ENCODE data around the gene PAPLN. TPM values are rescaled to one million over a fixed set of nuclear protein-coding genes. Genes with fewer than 3 reads are reported as not detected.

The PAPLN gene
- total RNA-seq, 4 donors from 2014 or later = 3.0 to 15.7 (median 11.0) TPM

DNA sequence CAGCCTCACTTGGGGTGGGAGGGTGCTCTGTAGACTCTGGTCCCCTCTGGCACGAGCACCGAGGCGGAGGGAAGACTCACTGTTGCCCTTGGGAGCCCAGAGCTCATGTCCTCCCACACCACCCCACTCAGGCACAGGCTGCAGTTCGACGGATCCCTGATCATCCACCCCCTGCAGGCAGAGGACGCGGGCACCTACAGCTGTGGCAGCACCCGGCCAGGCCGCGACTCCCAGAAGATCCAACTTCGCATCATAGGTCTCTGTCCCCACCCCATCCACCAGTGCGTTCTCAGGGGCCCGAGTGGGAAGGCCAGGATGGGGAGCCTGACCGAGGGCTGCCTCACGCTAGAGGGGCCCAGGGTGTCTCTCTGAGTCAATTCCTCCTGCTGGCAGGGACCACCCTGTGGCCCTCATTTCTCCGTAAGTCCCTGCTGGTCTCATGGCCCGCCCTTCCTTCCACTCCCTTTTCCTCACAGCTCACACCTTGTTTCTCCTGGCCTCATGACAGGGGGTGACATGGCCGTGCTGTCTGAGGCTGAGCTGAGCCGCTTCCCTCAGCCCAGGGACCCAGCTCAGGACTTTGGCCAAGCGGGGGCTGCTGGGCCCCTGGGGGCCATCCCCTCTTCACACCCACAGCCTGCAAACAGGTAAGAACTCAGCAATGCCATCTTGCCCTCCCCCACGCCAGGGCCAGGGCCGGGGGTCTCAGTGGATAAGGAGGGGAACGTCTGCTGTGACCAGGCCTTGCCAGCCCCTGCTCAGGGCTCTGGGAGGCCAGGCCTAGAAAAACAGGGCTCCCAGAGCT lies 27.0 kb downstream of the PAPLN start:
- no peaks in the 10 kb centered on the region for H3K36me3 ChIP-seq
- H3K4me1 ChIP-seq = peaks cover 0 to under 1% (median under 1%) of the 10 kb centered on the region in 4 donors
- TF ChIP-seq, protein P1, sequence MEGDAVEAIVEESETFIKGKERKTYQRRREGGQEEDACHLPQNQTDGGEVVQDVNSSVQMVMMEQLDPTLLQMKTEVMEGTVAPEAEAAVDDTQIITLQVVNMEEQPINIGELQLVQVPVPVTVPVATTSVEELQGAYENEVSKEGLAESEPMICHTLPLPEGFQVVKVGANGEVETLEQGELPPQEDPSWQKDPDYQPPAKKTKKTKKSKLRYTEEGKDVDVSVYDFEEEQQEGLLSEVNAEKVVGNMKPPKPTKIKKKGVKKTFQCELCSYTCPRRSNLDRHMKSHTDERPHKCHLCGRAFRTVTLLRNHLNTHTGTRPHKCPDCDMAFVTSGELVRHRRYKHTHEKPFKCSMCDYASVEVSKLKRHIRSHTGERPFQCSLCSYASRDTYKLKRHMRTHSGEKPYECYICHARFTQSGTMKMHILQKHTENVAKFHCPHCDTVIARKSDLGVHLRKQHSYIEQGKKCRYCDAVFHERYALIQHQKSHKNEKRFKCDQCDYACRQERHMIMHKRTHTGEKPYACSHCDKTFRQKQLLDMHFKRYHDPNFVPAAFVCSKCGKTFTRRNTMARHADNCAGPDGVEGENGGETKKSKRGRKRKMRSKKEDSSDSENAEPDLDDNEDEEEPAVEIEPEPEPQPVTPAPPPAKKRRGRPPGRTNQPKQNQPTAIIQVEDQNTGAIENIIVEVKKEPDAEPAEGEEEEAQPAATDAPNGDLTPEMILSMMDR (IDR thresholded peaks at IDR 0.05) = no peak
- TF ChIP-seq POLR2A (IDR thresholded peaks at IDR 0.05) (no peak), EP300 (IDR thresholded peaks at IDR 0.05; ENCODE audit: low read depth) (no peak), POLR2AphosphoS5 (IDR thresholded peaks at IDR 0.05) (no peak)
- in situ Hi-C loops (cut with MboI; ENCODE audit: low pct_ligation_motif_present in 1 of 4, low pct_unique_long_range_greater_than_20kb in 1 of 4, low sequenced_read_pairs in 3 of 4) = no loop called here
- intact Hi-C loops (cut with DNase I; ENCODE audit: low total_unique reads) = no loop called here
- H3K27ac ChIP-seq = no peak overlapping the region
- H3K27me3 ChIP-seq = no peaks in the 10 kb centered on the region
- H3K4me3 ChIP-seq = no peak overlapping the region
- 40 to 84% methylated on average over 1 to 22 of the region's 23 CpGs for WGBS, 2 donors (ENCODE audit: low coverage in 1 of 2)
- H3K9me3 ChIP-seq = no peaks in the 10 kb centered on the region
- no peak for DNase-seq

DNA sequence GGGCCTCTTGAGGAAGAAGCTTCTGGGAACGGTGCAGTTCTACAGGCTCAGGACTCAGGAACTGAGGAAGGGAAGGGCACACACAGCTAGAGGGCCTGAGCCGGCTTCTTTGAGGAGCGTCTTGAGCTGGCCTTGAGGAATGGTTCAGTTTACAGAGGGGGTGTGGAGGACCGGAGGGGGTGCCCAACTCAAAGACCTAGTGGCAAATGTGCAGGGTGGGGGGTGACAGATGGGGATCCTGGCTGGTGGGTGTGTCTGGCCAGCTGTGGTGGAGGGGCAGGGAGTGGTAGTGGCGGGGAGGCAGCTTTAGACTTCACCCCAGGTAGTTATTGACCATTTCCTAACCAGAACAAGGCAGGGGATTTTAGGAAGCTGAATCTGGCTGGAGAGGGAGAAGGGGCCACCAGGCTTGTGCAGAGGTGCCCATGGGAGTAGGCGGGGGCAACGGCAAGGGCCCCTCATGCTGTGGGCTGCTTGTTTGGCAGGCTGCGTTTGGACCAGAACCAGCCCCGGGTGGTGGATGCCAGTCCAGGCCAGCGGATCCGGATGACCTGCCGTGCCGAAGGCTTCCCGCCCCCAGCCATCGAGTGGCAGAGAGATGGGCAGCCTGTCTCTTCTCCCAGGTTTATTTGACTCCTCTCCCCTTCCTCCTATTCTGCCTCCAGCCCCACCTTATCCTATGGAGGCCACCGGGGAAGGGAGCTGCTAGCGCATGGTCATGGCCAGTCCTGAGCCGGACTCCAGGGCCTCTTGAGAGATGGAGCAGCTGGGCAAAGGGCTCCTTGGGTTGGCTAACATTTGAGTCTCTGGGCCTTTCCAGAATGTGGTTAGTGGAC lies 27.8 kb downstream of the PAPLN start:
- no peaks in the 10 kb centered on the region for H3K9me3 ChIP-seq
- TF ChIP-seq, protein P1 (IDR thresholded peaks at IDR 0.05) = no peak
- TF ChIP-seq EP300 (IDR thresholded peaks at IDR 0.05; ENCODE audit: low read depth) = no peak
- TF ChIP-seq POLR2AphosphoS5 (IDR thresholded peaks at IDR 0.05) = no peak
- TF ChIP-seq POLR2A (IDR thresholded peaks at IDR 0.05) = no peak
- WGBS, 2 donors (ENCODE audit: low coverage in 1 of 2) = 83% methylated on average over 16 of the region's 18 CpGs; no CpG with 5 or more reads in 1 of the 2 donors
- H3K4me1 ChIP-seq = peaks cover 0 to 8% (median 4%) of the 10 kb centered on the region in 4 donors
- intact Hi-C loops (cut with DNase I; ENCODE audit: low total_unique reads) (no loop called here), in situ Hi-C loops (cut with MboI; ENCODE audit: low pct_ligation_motif_present in 1 of 4, low pct_unique_long_range_greater_than_20kb in 1 of 4, low sequenced_read_pairs in 3 of 4) (no loop called here)
- no peaks in the 10 kb centered on the region for H3K27me3 ChIP-seq
- no peak overlapping the region for H3K27ac ChIP-seq
- no peak for DNase-seq
- H3K4me3 ChIP-seq = no peak overlapping the region
- H3K36me3 ChIP-seq = no peaks in the 10 kb centered on the region

DNA sequence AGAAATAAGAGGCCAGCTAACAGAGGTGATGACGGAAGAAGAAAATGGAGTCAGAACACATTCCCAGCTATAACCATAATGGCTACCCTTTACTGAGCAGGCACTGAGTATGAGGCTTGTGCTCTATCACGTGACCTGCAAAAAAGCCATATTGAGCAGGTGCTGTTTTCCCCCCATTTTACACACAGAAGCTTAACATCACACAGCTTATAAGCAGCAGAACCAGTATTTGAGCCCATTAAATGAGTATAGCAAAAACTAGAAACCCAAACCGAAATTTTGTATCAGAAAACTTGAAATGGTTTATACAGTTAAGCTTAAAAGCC lies 28.4 kb downstream of the PAPLN start:
- no peak overlapping the region for H3K4me3 ChIP-seq

DNA sequence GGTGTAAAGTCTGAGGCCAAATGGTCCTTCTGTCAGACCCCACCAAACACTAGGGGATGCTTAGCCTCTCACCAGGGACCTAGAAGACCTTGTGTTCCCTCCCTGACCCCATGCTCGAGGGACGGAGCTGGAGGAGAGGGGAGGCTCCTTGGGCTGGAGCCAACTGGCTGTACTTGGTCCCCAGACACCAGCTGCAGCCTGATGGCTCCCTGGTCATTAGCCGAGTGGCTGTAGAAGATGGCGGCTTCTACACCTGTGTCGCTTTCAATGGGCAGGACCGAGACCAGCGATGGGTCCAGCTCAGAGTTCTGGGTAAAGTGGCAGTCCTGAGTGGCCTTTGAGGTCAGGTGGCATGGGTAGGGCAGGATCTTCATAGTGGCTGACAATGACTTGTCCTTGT lies 29.0 kb downstream of the PAPLN start:
- DNase-seq = no peak
- intact Hi-C loops (cut with DNase I; ENCODE audit: low total_unique reads) = no loop called here
- 79% methylated on average over 6 of the region's 7 CpGs; no CpG with 5 or more reads in 1 of the 2 donors for WGBS, 2 donors (ENCODE audit: low coverage in 1 of 2)
- in situ Hi-C loops (cut with MboI; ENCODE audit: low pct_ligation_motif_present in 1 of 4, low pct_unique_long_range_greater_than_20kb in 1 of 4, low sequenced_read_pairs in 3 of 4) = no loop called here
- no peak overlapping the region for H3K4me3 ChIP-seq
- peaks cover 0 to 12% (median 4%) of the 10 kb centered on the region in 4 donors for H3K4me1 ChIP-seq
- TF ChIP-seq POLR2A (IDR thresholded peaks at IDR 0.05) = no peak
- TF ChIP-seq, protein P1 (IDR thresholded peaks at IDR 0.05) = no peak
- H3K27me3 ChIP-seq = no peaks in the 10 kb centered on the region
- no peaks in the 10 kb centered on the region for H3K9me3 ChIP-seq
- H3K27ac ChIP-seq = no peak overlapping the region
- H3K36me3 ChIP-seq = no peaks in the 10 kb centered on the region

More for the DNA sequence above, 28.4 kb downstream of the PAPLN start:
- in situ Hi-C loops (cut with MboI; ENCODE audit: low pct_ligation_motif_present in 1 of 4, low pct_unique_long_range_greater_than_20kb in 1 of 4, low sequenced_read_pairs in 3 of 4) = no loop called here
- Histone ChIP-seq H3K27ac (no peak overlapping the region), H3K36me3 (no peaks in the 10 kb centered on the region), H3K4me1 (peaks cover 0 to 12% (median 4%) of the 10 kb centered on the region in 4 donors), H3K9me3 (no peaks in the 10 kb centered on the region), H3K27me3 (no peaks in the 10 kb centered on the region)
- 92 to 100% methylated on average over 1 to 3 of the region's 3 CpGs for WGBS, 2 donors (ENCODE audit: low coverage in 1 of 2)
- intact Hi-C loops (cut with DNase I; ENCODE audit: low total_unique reads) = no loop called here
- DNase-seq = no peak
- TF ChIP-seq POLR2AphosphoS5 (IDR thresholded peaks at IDR 0.05) (no peak), EP300 (IDR thresholded peaks at IDR 0.05; ENCODE audit: low read depth) (no peak), POLR2A (IDR thresholded peaks at IDR 0.05) (no peak)
- TF ChIP-seq, protein P1 (IDR thresholded peaks at IDR 0.05) = no peak
